C4-2B (cell line): Measurements from ENCODE around the gene FRMD8.
A peak's percentile ranks its signal among the peaks of the same experiment; 100 is the strongest.

Experiments used
- H3K27ac ChIP-seq: fragments of 450-650 bp; 2 replicates; pipeline ENCODE4 v1.5.1; 2017
- CTCF ChIP-seq: fragments of 450-650 bp; conservative IDR thresholded peaks from 2 replicates; pipeline ENCODE4 v1.5.1; 2017; ENCODE audit warnings: mild to moderate bottlenecking
- ZFX ChIP-seq: fragments of 450-650 bp; IDR thresholded peaks from 2 replicates; pipeline ENCODE4 v1.6.1; 2017

Gene FRMD8

GRCh38 chr11:65420506-65420905, 34.1 kb downstream of the FRMD8 start:
- H3K27ac ChIP-seq, result peak overlapping the region; percentile 99
- TF ChIP-seq ZFX (no peak), CTCF (no peak)

DNA sequence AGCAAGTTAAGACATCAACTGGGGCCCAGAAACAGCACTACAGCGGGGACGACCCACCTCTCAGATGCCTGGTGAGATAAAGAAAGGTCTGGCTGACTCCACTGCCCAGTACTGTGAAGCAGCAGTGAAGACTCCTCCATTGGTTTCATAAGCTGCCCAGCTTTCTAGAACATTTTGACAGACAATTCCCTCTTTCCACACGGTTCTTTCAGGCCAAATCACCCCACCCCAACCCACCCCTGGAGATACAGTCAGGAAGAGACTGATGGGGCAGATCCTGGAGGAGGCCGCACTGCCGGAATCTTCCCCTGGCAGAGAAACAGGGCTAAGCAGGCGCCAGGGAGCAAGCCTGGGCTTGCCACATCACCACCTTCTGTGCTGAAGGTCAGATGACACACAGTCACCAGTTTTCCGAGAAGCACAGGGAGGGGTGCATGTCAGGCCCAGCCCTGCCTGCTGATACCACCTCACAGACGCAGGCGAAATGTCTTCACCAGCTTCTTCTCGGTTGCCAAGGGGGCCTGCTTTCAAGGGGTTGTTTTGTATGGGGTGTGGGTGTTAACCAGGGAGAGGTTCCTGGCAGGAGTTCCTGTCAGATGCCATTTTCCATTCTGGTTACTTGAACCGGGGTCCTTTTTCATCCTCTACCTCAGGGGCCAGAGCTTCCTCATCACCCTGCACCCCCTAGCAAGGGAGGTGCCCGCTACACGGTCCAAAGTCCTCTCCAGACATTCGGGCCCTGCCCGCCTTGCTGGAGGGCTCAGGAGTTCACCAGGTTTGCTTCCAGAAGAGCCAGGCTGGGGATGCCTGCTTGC, 34.7 kb downstream of the FRMD8 start:
- TF ChIP-seq CTCF (no peak), ZFX (0 out of 2 replicates have a peak, but pooled peaks have one; percentile 12)
- peak overlapping the region; percentile 99 for H3K27ac ChIP-seq

DNA sequence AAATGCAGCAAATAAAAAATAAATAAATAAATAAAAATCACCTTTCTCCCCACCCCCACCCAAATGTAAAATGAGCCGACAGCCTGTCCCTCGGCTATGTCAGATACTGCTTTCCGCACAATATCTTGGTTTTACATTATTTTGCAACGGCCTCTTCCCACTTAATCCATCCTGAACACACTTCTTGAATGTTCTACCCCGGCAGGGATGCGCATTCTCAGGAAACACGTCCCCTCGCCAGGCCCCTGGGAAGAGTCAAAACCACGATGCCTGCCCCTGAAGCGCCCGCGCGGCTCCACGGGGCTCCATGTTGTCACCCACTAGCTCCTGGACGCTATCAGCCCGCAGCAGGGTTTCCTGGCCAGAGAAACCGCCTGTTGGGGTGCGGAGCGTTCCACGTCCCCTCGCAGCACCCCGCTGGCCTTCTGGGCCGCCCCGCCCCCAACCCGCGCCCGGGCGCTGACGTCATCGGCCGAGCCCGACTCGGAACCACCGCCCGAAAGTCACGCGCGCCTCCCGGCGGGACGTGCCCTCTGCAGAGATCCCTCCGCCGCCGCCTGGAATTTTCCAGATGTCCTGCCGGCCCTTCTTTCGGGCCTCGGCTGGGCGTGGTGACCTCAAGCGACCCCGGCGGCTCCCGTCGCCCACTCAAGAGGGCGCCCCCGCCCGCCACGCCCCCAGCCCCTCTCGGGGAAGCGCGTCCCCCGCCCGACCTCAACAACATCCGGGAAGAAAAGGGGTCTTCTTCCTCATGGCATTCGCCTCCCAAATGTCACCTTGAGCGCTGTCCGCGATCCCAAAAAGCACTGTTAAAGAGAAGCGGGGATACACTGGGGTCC, 35.6 kb downstream of the FRMD8 start:
- no peak; the same call in 1 of the 2 replicates for TF ChIP-seq CTCF
- H3K27ac ChIP-seq, result peak overlapping the region; percentile 99

GRCh38 chr11:65422633-65423515, 36.4 kb downstream of the FRMD8 start, which contains the start of gene NEAT1:
NEAT1 (plus strand) TSS chr11:65422798.
- H3K27ac ChIP-seq, result peak within 1 kb of the TSS; percentile 99
- TF ChIP-seq CTCF, result no peak
- peak; percentile 82 for TF ChIP-seq ZFX

GRCh38 chr11:65423516-65424204, 37.2 kb downstream of the FRMD8 start:
- H3K27ac ChIP-seq, result peak overlapping the region; percentile 99

More at GRCh38 chr11:65423516-65424204, 37.2 kb downstream of the FRMD8 start:
- TF ChIP-seq ZFX (0 out of 2 replicates have a peak, but pooled peaks have one; percentile 34), CTCF (no peak)
